K562 (cell line): Measurements from ENCODE around the gene RTL10. TPM values are rescaled to one million over a fixed set of nuclear protein-coding genes. Genes with fewer than 3 reads are reported as not detected.

ENCODE experiments used
- ATF1 ChIP-seq, 2 experiments: fragments of 450-650 bp in 1 of 2; IDR thresholded peaks; 2 replicates each; pipeline ENCODE4 v1.6.1; 2016; ENCODE audit warnings: missing compliant biosample characterization in 1 of 2, missing genetic modification characterization in 1 of 2
- CEBPG ChIP-seq, 3 experiments: fragments of 200-800 bp in 1 of 3; sonication (Bioruptor generic) in 1 of 3; sonication (generic) in 1 of 3; formaldehyde crosslinking in 1 of 3; IDR thresholded peaks in 2 of 3; conservative IDR thresholded peaks in 1 of 3; 2 replicates each; pipeline versions ENCODE4 v1.6.1 to v1.8.0; 2016 to 2022; ENCODE audit warnings: missing compliant biosample characterization in 2 of 3, missing genetic modification characterization in 2 of 3, mild to moderate bottlenecking in 1 of 3, missing genetic modification reagents in 1 of 3
- GTF2E2 ChIP-seq: fragments of 200-800 bp; sonication (Bioruptor generic); IDR thresholded peaks from 2 replicates; pipeline ENCODE4 v1.6.1; 2016; ENCODE audit warnings: missing genetic modification characterization, missing compliant biosample characterization
- HNRNPUL1 ChIP-seq: fragments of 200-400 bp; formaldehyde crosslinking; IDR thresholded peaks from 2 replicates; pipeline ENCODE4 v1.6.1; 2017; ENCODE audit warnings: low read length
- KAT2B ChIP-seq: IDR thresholded peaks from one replicate; pipeline ENCODE4 v1.6.1; 2012; ENCODE audit warnings: low read depth, mild to moderate bottlenecking, control low read depth, inconsistent platforms, low read length, moderate library complexity
- NCOA6 ChIP-seq: fragments of 450-650 bp; IDR thresholded peaks from 2 replicates; pipeline ENCODE4 v1.6.1; 2017; ENCODE audit warnings: mild to moderate bottlenecking
- NFE2L1 ChIP-seq: fragments of 450-650 bp; IDR thresholded peaks from 2 replicates; pipeline ENCODE4 v1.6.1; 2016; ENCODE audit warnings: missing genetic modification characterization, low read depth, mild to moderate bottlenecking, missing compliant biosample characterization, moderate library complexity, borderline replicate concordance
- SPI1 ChIP-seq: IDR thresholded peaks from 2 replicates; pipeline ENCODE4 v1.6.1; 2011; ENCODE audit warnings: low read depth, low read length, control low read depth, borderline replicate concordance
- TBP ChIP-seq: optimal IDR thresholded peaks from 2 replicates; pipeline ENCODE3; 2011; ENCODE audit warnings: low read depth, low read length, improper control_type of control experiment
- WHSC1 ChIP-seq: IDR thresholded peaks from one replicate; pipeline ENCODE4 v1.6.1; 2012; ENCODE audit warnings: low read length, control low read depth, inconsistent platforms
- ZBTB7A ChIP-seq: IDR thresholded peaks from 2 replicates; pipeline ENCODE4 v1.6.1; 2011; ENCODE audit warnings: low read depth, mild to moderate bottlenecking, low read length, moderate library complexity, borderline replicate concordance; ENCODE audit not compliant: control insufficient read depth
- ZFPM2 ChIP-seq: fragments of 250-450 bp; sonication (Bioruptor Pico); IDR thresholded peaks from 2 replicates; pipeline ENCODE4 v1.5.1; 2022; ENCODE audit warnings: mild to moderate bottlenecking
- ZNF121 ChIP-seq: sonication (generic); formaldehyde crosslinking; conservative IDR thresholded peaks from 2 replicates; pipeline ENCODE4 v1.8.0; 2022; ENCODE audit warnings: missing genetic modification reagents
- ZNF232 ChIP-seq: sonication (generic); formaldehyde crosslinking; IDR thresholded peaks from 2 replicates; pipeline ENCODE4 v1.8.0; 2022; ENCODE audit warnings: mild to moderate bottlenecking, missing genetic modification reagents
- ZNF668 ChIP-seq: fragments of 250-450 bp; sonication (Bioruptor Pico); IDR thresholded peaks from 2 replicates; pipeline ENCODE4 v1.8.0; 2022; ENCODE audit warnings: mild to moderate bottlenecking, inconsistent platforms
- ZSCAN32 ChIP-seq: fragments of 450-650 bp; formaldehyde crosslinking; IDR thresholded peaks from 2 replicates; pipeline ENCODE4 v1.4.0; 2020; ENCODE audit warnings: mild to moderate bottlenecking, moderate library complexity
- polyA plus RNA-seq, 8 experiments: library from polyadenylated mRNA; depleted of rRNA in 4 of 8; stranded (reverse) in 5 of 8; unstranded in 3 of 8; fragments of >200 nt; fragmentation: Nextera tagmentation in 2 of 8; fragmentation: Illumina TruSeq in 1 of 8; extraction: Ambion mirVana in 2 of 8; extraction: Trizol in 1 of 8; gene quantifications; 2 replicates each; pipeline versions ENCODE4 v1.2.1 to v1.2.3, GENCODE V29; 2011 to 2014; ENCODE audit warnings: inconsistent platforms in 1 of 8, missing spikeins in 1 of 8
- total RNA-seq, 7 experiments: library from RNA; depleted of rRNA in 6 of 7; stranded (reverse); fragments of >200 nt in 6 of 7; fragmentation: Illumina TruSeq in 2 of 7; extraction: Trizol in 2 of 7; gene quantifications; 2 replicates each; pipeline versions ENCODE4 v1.2.1 to v1.2.3, GENCODE V29; 2011 to 2021; ENCODE audit warnings: low replicate concordance in 1 of 7
- TF ChIP-seq, protein P1 (sequence below), 2 experiments: fragments of 450-650 bp; IDR thresholded peaks; 2 replicates each; pipeline ENCODE4 v1.6.1; 2018; ENCODE audit warnings: mild to moderate bottlenecking in 2 of 2, low read depth in 1 of 2; ENCODE audit not compliant: partially characterized antibody in 2 of 2
- TF ChIP-seq, protein P2 (sequence below): fragments of 450-650 bp; IDR thresholded peaks from 2 replicates; pipeline ENCODE4 v1.6.1; 2014; ENCODE audit warnings: low read depth, mild to moderate bottlenecking, moderate library complexity, borderline replicate concordance
- TF ChIP-seq, protein P3 (sequence below): fragments of 250-450 bp; sonication (Bioruptor Pico); IDR thresholded peaks from 2 replicates; pipeline ENCODE4 v1.5.0; 2021
- TF ChIP-seq, protein P4 (sequence below): conservative IDR thresholded peaks from 2 replicates; pipeline ENCODE4 v1.6.1; 2011; ENCODE audit warnings: low read depth, mild to moderate bottlenecking, low read length; ENCODE audit not compliant: control insufficient read depth

RTL10 gene
- total and polyA plus RNA-seq, 9 of the 15 experiments (the other 6 are each of a cell fraction or from before 2014, with no cell fraction given) = 19.8 to 75.5 (median 32.5) TPM

DNA sequence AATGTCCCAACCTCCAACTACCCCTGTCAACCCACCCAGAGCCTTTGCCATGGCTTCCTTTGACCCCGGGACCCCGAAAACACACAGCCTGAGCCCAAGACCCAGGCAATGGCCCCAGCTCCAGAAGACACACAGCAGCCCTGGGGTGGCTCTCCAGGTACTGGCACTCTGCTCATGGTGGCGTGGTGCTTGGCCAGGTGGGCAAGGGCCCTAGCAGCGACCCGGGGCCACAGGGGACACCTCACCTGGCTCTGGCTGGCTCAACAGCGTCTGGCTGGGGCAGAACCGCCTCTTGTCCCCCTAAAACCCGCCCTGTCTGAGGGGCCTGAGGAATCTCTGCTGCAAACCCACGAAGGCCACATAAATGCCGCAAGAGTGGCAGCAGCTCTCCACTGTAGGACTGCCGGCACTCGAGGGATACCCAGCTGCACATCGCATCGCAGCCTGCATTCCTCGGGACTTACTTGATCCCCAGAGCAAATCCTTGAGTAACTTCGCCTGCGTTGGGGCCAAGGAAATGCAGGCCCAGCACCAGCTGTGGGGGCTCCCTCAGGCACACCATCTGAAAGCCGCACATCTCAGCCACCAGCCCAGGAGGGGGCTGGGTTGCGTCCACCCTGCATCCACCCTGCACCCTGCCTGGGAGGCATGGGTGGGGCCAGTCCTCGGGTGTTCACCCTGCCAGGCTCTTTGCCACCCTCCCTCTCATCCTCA lies 23.1 kb upstream of the RTL10 start (continued):
- no peak for TF ChIP-seq ZFPM2 (CRISPR knock-in tag)
- TF ChIP-seq CEBPG (CRISPR knock-in tag; IDR thresholded peaks at IDR 0.05) = no peak
- TF ChIP-seq CEBPG (tag; conservative IDR thresholded peaks at IDR 0.05 in 1 of 2, IDR thresholded peaks at IDR 0.05 in 1 of 2) = no peak
- TF ChIP-seq, protein P1, sequence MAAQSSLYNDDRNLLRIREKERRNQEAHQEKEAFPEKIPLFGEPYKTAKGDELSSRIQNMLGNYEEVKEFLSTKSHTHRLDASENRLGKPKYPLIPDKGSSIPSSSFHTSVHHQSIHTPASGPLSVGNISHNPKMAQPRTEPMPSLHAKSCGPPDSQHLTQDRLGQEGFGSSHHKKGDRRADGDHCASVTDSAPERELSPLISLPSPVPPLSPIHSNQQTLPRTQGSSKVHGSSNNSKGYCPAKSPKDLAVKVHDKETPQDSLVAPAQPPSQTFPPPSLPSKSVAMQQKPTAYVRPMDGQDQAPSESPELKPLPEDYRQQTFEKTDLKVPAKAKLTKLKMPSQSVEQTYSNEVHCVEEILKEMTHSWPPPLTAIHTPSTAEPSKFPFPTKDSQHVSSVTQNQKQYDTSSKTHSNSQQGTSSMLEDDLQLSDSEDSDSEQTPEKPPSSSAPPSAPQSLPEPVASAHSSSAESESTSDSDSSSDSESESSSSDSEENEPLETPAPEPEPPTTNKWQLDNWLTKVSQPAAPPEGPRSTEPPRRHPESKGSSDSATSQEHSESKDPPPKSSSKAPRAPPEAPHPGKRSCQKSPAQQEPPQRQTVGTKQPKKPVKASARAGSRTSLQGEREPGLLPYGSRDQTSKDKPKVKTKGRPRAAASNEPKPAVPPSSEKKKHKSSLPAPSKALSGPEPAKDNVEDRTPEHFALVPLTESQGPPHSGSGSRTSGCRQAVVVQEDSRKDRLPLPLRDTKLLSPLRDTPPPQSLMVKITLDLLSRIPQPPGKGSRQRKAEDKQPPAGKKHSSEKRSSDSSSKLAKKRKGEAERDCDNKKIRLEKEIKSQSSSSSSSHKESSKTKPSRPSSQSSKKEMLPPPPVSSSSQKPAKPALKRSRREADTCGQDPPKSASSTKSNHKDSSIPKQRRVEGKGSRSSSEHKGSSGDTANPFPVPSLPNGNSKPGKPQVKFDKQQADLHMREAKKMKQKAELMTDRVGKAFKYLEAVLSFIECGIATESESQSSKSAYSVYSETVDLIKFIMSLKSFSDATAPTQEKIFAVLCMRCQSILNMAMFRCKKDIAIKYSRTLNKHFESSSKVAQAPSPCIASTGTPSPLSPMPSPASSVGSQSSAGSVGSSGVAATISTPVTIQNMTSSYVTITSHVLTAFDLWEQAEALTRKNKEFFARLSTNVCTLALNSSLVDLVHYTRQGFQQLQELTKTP (IDR thresholded peaks at IDR 0.05; ENCODE audit: low read depth in 1 of 2, partially characterized antibody in 2 of 2) = no peak
- TF ChIP-seq, protein P2, sequence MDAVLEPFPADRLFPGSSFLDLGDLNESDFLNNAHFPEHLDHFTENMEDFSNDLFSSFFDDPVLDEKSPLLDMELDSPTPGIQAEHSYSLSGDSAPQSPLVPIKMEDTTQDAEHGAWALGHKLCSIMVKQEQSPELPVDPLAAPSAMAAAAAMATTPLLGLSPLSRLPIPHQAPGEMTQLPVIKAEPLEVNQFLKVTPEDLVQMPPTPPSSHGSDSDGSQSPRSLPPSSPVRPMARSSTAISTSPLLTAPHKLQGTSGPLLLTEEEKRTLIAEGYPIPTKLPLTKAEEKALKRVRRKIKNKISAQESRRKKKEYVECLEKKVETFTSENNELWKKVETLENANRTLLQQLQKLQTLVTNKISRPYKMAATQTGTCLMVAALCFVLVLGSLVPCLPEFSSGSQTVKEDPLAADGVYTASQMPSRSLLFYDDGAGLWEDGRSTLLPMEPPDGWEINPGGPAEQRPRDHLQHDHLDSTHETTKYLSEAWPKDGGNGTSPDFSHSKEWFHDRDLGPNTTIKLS = no peak
- no peak for TF ChIP-seq NFE2L1
- TF ChIP-seq, protein P3, sequence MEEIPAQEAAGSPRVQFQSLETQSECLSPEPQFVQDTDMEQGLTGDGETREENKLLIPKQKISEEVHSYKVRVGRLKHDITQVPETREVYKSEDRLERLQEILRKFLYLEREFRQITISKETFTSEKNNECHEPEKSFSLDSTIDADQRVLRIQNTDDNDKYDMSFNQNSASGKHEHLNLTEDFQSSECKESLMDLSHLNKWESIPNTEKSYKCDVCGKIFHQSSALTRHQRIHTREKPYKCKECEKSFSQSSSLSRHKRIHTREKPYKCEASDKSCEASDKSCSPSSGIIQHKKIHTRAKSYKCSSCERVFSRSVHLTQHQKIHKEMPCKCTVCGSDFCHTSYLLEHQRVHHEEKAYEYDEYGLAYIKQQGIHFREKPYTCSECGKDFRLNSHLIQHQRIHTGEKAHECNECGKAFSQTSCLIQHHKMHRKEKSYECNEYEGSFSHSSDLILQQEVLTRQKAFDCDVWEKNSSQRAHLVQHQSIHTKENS (CRISPR knock-in tag) = no peak
- no peak for TF ChIP-seq ZBTB7A
- no peak for TF ChIP-seq HNRNPUL1
- no peak for TF ChIP-seq ZNF668 (CRISPR knock-in tag)
- no peak for TF ChIP-seq WHSC1
- TF ChIP-seq SPI1 = no peak
- TF ChIP-seq GTF2E2 = no peak
- TF ChIP-seq, protein P4, sequence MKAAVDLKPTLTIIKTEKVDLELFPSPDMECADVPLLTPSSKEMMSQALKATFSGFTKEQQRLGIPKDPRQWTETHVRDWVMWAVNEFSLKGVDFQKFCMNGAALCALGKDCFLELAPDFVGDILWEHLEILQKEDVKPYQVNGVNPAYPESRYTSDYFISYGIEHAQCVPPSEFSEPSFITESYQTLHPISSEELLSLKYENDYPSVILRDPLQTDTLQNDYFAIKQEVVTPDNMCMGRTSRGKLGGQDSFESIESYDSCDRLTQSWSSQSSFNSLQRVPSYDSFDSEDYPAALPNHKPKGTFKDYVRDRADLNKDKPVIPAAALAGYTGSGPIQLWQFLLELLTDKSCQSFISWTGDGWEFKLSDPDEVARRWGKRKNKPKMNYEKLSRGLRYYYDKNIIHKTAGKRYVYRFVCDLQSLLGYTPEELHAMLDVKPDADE = no peak
- no peak for TF ChIP-seq ZNF232 (CRISPR knock-in tag)
- no peak for TF ChIP-seq NCOA6
- TF ChIP-seq ATF1 (CRISPR knock-in tag; IDR thresholded peaks at IDR 0.05) = no peak
- TF ChIP-seq ATF1 (tag; IDR thresholded peaks at IDR 0.05) = no peak
- no peak for TF ChIP-seq TBP
- TF ChIP-seq KAT2B = no peak
- TF ChIP-seq ZSCAN32 = no peak
- TF ChIP-seq ZNF121 (CRISPR knock-in tag) = no peak
